K562 (cell line): Measurements from ENCODE around the gene SNRPA. TPM values are rescaled to one million over a fixed set of nuclear protein-coding genes. Genes with fewer than 3 reads are reported as not detected.

Experiments
- BRD9 ChIP-seq: fragments of 450-650 bp; IDR thresholded peaks from 2 replicates; pipeline ENCODE4 v1.6.1; 2018; ENCODE audit warnings: low read depth; ENCODE audit not compliant: partially characterized antibody
- CBX1 ChIP-seq: sonication (generic); IDR thresholded peaks from 2 replicates; pipeline ENCODE4 v1.6.1; 2016; ENCODE audit warnings: antibody characterized with exemption, low read depth, mild to moderate bottlenecking
- IFI16 ChIP-seq: fragments of 250-450 bp; sonication (Bioruptor Pico); IDR thresholded peaks from 2 replicates; pipeline ENCODE4 v2.1.2; 2022; ENCODE audit warnings: mild to moderate bottlenecking, inconsistent platforms
- ILF3 ChIP-seq: fragments of 450-650 bp; IDR thresholded peaks from 2 replicates; pipeline ENCODE4 v1.6.1; 2018; ENCODE audit warnings: antibody characterized with exemption, mild to moderate bottlenecking, moderate library complexity, borderline replicate concordance
- KLF16 ChIP-seq: IDR thresholded peaks from 2 replicates; pipeline ENCODE4 v1.6.1; 2016; ENCODE audit warnings: antibody characterized with exemption
- KLF6 ChIP-seq: fragments of 250-450 bp; sonication (Bioruptor Pico); IDR thresholded peaks from 2 replicates; pipeline ENCODE4 v1.4.0; 2020; ENCODE audit warnings: mild to moderate bottlenecking, moderate library complexity, borderline replicate concordance
- MAZ ChIP-seq, 2 experiments: fragments of 450-650 bp in 1 of 2; sonication (generic) in 1 of 2; formaldehyde crosslinking; IDR thresholded peaks in 1 of 2; conservative IDR thresholded peaks in 1 of 2; 2 replicates each; pipeline versions ENCODE4 v1.4.0 to v1.5.0; 2020; ENCODE audit warnings: mild to moderate bottlenecking in 1 of 2, missing genetic modification reagents in 1 of 2
- MECOM ChIP-seq: fragments of 250-450 bp; sonication (Bioruptor Pico); IDR thresholded peaks from 2 replicates; pipeline ENCODE4 v1.8.0; 2022; ENCODE audit warnings: inconsistent platforms
- NCOA4 ChIP-seq: fragments of 450-650 bp; IDR thresholded peaks from 2 replicates; pipeline ENCODE4 v1.6.1; 2018; ENCODE audit warnings: mild to moderate bottlenecking; ENCODE audit not compliant: partially characterized antibody
- NFATC3 ChIP-seq: fragments of 450-650 bp; IDR thresholded peaks from 2 replicates; pipeline ENCODE4 v1.6.1; 2017; ENCODE audit warnings: mild to moderate bottlenecking
- NFRKB ChIP-seq: fragments of 450-650 bp; IDR thresholded peaks from 2 replicates; pipeline ENCODE4 v1.6.1; 2016; ENCODE audit warnings: low read depth
- NONO ChIP-seq, 2 experiments: fragments of 200-400 bp in 1 of 2; fragments of 450-650 bp in 1 of 2; formaldehyde crosslinking in 1 of 2; IDR thresholded peaks; 2 replicates each; pipeline ENCODE4 v1.6.1; 2017; ENCODE audit warnings: low read depth in 2 of 2, mild to moderate bottlenecking in 2 of 2, moderate library complexity in 2 of 2, low read length in 1 of 2
- RFX1 ChIP-seq: fragments of 450-650 bp; IDR thresholded peaks from 2 replicates; pipeline ENCODE4 v1.6.1; 2016; ENCODE audit warnings: mild to moderate bottlenecking, moderate library complexity
- SRSF9 ChIP-seq: fragments of 200-400 bp; formaldehyde crosslinking; IDR thresholded peaks from 2 replicates; pipeline ENCODE4 v1.6.1; 2017; ENCODE audit warnings: low read depth, low read length, borderline replicate concordance
- STAT5B ChIP-seq: fragments of 250-450 bp; sonication (Bioruptor Pico); IDR thresholded peaks from 2 replicates; pipeline ENCODE4 v1.8.0; 2021; ENCODE audit warnings: mild to moderate bottlenecking, inconsistent platforms
- TAF1 ChIP-seq: IDR thresholded peaks from 2 replicates; pipeline ENCODE4 v1.6.1; 2011; ENCODE audit warnings: mild to moderate bottlenecking, low read length, moderate library complexity; ENCODE audit not compliant: insufficient read depth, control insufficient read depth, severe bottlenecking; ENCODE audit errors: extremely low read depth
- TAF9B ChIP-seq: fragments of 450-650 bp; IDR thresholded peaks from 2 replicates; pipeline ENCODE4 v1.6.1; 2018; ENCODE audit warnings: mild to moderate bottlenecking; ENCODE audit not compliant: partially characterized antibody
- ZBTB1 ChIP-seq: sonication (generic); formaldehyde crosslinking; IDR thresholded peaks from 2 replicates; pipeline ENCODE4 v1.8.1; 2023; ENCODE audit warnings: missing genetic modification reagents, low read depth, mild to moderate bottlenecking, borderline replicate concordance
- ZNF217 ChIP-seq: sonication (generic); formaldehyde crosslinking; IDR thresholded peaks from 2 replicates; pipeline ENCODE4 v1.8.0; 2022; ENCODE audit warnings: mild to moderate bottlenecking, missing genetic modification reagents
- ZNF436 ChIP-seq: fragments of 250-450, 450-650 bp; sonication (Bioruptor Pico); formaldehyde crosslinking; IDR thresholded peaks from 2 replicates; pipeline ENCODE4 v1.7.0; 2020; ENCODE audit warnings: mild to moderate bottlenecking
- polyA plus RNA-seq, 8 experiments: library from polyadenylated mRNA; depleted of rRNA in 4 of 8; stranded (reverse) in 5 of 8; unstranded in 3 of 8; fragments of >200 nt; fragmentation: Nextera tagmentation in 2 of 8; fragmentation: Illumina TruSeq in 1 of 8; extraction: Ambion mirVana in 2 of 8; extraction: Trizol in 1 of 8; gene quantifications; 2 replicates each; pipeline versions ENCODE4 v1.2.1 to v1.2.3, GENCODE V29; 2011 to 2014; ENCODE audit warnings: inconsistent platforms in 1 of 8, missing spikeins in 1 of 8
- total RNA-seq, 7 experiments: library from RNA; depleted of rRNA in 6 of 7; stranded (reverse); fragments of >200 nt in 6 of 7; fragmentation: Illumina TruSeq in 2 of 7; extraction: Trizol in 2 of 7; gene quantifications; 2 replicates each; pipeline versions ENCODE4 v1.2.1 to v1.2.3, GENCODE V29; 2011 to 2021; ENCODE audit warnings: low replicate concordance in 1 of 7
- TF ChIP-seq, protein P1 (sequence below): fragments of 250-450 bp; sonication (Bioruptor Pico); IDR thresholded peaks from 2 replicates; pipeline ENCODE4 v1.9.0; 2021; ENCODE audit warnings: mild to moderate bottlenecking
- TF ChIP-seq, protein P2 (sequence below): fragments of 450-650 bp; formaldehyde crosslinking; IDR thresholded peaks from 2 replicates; pipeline ENCODE4 v1.4.0; 2020; ENCODE audit warnings: mild to moderate bottlenecking, moderate library complexity

Gene SNRPA
- total and polyA plus RNA-seq, 9 of the 15 experiments (the other 6 are each of a cell fraction or from before 2014, with no cell fraction given), result 16.3 to 311 (median 193) TPM

DNA sequence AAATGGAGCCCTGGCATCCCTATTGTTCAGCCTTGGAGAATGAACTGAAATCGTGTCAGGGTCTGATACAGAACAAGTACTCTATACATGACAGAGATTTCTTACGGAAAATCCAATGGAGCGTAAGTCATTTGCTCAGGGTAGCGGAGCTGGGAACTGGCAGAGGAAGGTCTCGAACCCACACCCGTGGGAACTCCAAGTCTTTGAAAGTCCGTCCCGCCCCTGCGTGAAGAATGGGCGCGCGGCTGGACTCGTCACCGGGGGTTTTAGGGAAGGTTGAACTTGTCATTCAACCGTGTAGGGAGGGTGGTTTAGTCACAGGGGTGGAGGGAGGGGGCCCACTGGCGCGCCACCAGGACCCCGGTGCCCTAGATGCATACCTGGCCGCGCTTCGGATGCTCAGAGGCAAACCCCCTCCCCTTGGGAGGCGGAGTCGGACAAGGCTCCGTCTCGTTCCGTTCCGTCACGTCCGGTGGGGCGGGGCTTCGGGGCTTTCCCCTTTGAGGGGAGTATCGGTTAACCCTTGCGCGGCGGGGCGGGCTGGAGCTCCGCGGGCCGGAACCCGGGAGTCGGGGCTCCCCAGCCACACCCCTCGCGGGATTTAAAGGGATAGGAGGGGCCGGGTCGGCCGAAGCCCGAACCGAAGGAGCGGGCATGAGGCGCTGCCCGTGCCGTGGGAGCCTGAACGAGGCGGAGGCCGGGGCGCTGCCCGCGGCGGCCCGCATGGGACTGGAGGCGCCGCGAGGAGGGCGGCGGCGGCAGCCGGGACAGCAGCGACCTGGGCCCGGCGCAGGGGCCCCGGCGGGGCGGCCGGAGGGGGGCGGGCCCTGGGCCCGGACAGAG, 34.3 kb upstream of the SNRPA start, which contains the start of the genes COQ8B and ITPKC (continued):
- no peak for TF ChIP-seq TAF1
- no peak for TF ChIP-seq SRSF9
- TF ChIP-seq, protein P1, sequence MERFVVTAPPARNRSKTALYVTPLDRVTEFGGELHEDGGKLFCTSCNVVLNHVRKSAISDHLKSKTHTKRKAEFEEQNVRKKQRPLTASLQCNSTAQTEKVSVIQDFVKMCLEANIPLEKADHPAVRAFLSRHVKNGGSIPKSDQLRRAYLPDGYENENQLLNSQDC (CRISPR knock-in tag), result no peak
- TF ChIP-seq RFX1, result no peak
- no peak for TF ChIP-seq NCOA4
- TF ChIP-seq, protein P2, sequence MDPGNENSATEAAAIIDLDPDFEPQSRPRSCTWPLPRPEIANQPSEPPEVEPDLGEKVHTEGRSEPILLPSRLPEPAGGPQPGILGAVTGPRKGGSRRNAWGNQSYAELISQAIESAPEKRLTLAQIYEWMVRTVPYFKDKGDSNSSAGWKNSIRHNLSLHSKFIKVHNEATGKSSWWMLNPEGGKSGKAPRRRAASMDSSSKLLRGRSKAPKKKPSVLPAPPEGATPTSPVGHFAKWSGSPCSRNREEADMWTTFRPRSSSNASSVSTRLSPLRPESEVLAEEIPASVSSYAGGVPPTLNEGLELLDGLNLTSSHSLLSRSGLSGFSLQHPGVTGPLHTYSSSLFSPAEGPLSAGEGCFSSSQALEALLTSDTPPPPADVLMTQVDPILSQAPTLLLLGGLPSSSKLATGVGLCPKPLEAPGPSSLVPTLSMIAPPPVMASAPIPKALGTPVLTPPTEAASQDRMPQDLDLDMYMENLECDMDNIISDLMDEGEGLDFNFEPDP (CRISPR knock-in tag), result no peak
- no peak for TF ChIP-seq NFATC3
- no peak for TF ChIP-seq CBX1
- no peak for TF ChIP-seq TAF9B
- TF ChIP-seq STAT5B (CRISPR knock-in tag), result no peak
- TF ChIP-seq KLF16, result no peak
- TF ChIP-seq KLF6 (CRISPR knock-in tag), result no peak
- TF ChIP-seq IFI16 (CRISPR knock-in tag), result no peak
- TF ChIP-seq NFRKB, result no peak
- peak; percentile 96 to 99 for TF ChIP-seq MAZ (CRISPR knock-in tag; conservative IDR thresholded peaks at IDR 0.05 in 1 of 2, IDR thresholded peaks at IDR 0.05 in 1 of 2)
- no peak for TF ChIP-seq BRD9
- no peak for TF ChIP-seq ZNF436 (CRISPR knock-in tag)
- no peak; the same call in 1 of the 2 replicates for TF ChIP-seq ILF3
- TF ChIP-seq ZBTB1 (CRISPR knock-in tag), result no peak
- no peak for TF ChIP-seq ZNF217
- TF ChIP-seq MECOM, result 0 out of 2 replicates have a peak, but pooled peaks have one; percentile 40
- peak in 1 of 2 experiments; percentile 86; a peak in 2 of 4 replicates for TF ChIP-seq NONO (IDR thresholded peaks at IDR 0.05; ENCODE audit: low read depth in 2 of 2, low read length in 1 of 2)
